ENCODE measurements around the gene FBXL2.

The FBXL2 gene

DNA sequence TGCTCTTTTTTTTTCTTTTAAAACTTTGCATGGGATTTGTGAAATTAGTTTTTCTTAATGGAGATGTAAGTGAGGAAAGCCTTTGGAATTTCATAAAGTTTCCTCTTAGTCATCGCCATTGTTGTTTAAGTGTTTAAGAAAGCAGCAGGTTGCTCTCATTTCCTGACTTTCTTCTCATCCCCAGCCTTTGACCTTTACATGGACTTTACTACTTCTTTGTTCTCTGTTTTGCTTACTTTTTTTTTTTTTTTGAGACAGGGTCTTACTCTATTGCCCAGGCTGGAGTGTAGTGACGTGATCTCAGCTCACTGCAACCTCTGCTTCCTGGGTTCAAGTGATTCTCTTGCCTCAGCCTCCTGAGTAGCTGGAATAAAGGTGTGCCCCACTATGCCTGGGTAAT lies 38.6 kb downstream of the FBXL2 start:
- peak; percentile 60 for DNase-seq (ENCODE audit: low read depth)

DNA sequence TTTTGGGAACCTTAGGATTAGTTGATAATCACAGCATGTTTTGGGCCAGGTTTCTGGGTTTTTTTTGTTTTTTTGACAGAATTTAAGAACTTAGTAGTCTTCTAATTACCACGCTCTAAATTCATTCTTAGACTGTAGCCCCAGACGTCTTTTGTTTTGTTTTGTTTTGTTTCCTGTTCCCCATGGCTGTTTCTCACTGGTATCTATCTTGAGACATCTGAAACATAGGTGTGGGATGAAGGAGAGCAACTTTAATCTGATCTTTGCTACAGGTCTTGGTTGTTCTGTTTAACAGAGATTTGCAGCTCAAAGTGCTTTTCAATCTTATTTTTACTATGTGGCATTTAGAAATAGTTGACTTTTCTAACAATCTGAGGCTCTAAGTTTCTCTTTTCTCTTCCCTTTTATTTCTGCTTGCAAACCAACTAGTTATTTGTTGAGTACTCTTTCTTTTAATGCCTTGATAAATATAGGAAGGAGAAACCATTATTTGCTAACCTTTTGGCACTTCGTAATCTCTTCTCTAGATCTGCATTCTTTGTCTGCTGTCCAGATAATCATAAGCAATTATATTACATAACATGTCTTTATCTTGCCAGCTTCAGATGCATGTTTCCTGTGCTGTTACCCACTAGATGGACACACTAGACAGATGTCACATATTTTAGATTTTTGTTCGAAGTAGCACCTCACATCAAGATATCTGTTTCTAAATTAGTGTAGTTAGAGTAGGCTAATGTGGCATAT lies 40.9 kb downstream of the FBXL2 start:
- peak; percentile 36 for DNase-seq (ENCODE audit: low read depth)

DNA sequence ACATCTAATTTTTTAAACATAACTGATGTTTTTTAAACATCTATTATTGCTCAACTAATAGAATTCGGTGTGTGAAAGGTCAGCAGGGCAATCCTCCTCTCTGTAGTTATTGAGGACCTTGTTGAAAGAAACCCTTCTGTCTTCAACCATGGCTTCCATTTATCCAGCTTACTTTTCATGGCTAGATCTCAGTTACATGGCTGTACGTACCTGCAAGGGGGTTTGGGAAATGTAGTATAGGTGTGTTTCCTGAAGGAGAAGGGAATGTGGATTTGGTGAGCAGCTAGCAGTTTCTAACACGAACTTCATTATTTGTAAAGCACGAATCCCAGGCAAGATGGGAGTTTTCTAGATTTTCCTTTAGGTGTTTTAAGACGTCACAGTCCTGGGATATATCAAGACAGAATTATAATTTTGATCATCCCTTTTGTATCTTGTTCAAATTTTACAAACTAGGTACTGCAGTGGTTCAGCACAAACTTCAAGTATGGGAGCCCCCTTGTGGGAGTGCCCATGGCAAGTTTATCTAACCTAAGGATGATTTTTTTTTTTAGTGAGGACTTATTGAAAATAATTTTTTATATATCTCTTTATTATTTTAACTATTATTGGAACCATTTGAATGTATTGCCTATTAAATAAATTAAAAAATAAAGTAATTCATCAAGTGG lies 41.6 kb downstream of the FBXL2 start:
- no peak for DNase-seq (ENCODE audit: low read depth)

DNA sequence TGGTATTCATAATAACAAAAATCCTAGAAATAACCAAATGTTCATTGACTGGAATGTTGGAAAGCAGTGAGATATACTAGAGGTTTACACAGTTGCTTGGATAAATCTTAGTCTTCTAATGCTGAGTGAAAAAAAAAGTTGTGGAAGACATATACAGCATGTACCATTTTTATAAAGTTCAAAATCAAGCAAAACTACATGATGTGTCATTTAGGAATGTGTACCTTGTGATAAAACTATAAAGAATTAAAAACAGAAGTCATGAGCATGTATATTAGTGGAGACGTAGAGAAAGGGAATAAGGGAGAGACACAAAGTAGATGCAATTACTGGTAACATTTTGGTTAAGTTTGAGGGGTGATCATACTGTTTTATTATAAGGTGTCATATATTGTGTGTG lies 45.2 kb downstream of the FBXL2 start:
- no peak for DNase-seq (ENCODE audit: low read depth)

GRCh38 chr3:33331414-33331813 lies 54.2 kb downstream of the FBXL2 start:
- peak; percentile 31 for DNase-seq (ENCODE audit: low read depth)

DNA sequence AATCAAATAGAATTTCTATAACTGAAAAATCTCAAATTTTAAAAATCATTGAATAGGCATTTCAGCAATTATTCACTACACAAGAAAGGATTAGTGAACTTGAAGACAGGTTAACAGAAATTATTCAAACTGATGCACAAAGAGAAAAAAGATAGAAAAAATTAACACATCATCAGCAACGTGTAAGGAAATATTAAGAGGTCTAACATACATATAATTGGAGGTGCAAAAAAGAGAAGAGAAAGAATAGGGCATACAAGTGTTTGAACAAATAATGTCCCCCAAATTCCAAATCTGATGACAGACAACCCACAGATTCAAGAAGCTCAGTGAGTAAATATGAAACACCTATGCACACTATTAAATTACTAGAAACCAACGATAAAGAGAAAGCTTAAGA lies 57.1 kb downstream of the FBXL2 start:
- DNase-seq (ENCODE audit: low read depth), result no peak

DNA sequence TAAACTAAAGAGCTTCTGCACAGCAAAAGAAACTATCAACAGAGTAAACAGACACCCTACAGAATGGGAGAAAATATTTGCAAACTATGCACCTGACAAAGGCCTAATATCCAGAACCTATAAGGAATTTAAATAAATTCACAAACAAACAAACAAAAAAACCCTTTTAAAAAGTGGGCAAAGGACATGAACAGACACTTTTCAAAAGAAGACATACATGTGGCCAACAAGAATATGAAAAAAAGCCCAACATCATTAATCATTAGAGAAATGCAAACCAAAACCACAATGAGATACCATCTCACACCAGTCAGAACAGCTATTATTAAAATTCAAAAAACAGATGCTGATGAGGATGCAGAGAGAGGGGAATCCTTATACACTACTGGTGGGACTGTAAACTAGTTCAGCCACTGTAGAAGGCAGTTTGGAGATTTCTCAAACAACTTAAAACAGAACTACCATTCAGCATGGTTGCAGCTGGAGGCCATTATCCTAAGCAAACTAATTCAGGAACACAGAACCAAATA lies 61.8 kb downstream of the FBXL2 start:
- DNase-seq (ENCODE audit: low read depth), result peak; percentile 20

DNA sequence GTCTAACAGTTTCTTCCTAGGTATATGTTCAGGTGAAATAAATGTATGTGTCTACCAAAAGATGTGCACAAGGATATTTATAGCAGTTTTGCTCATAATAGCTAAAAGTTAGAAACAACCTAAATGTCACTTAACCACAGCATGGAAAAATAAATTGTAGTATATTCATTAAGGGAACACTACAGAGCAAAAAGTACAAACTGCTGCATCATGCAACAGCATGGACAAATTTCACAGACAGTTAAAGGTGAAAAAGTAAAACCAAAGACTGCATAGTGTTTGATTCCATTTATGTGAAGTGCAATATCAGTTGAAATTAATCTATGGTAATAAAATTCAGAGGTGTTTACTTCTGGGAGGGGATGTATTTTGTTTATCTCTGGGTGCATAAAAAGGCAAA lies 62.5 kb downstream of the FBXL2 start:
- DNase-seq (ENCODE audit: low read depth), result no peak

DNA sequence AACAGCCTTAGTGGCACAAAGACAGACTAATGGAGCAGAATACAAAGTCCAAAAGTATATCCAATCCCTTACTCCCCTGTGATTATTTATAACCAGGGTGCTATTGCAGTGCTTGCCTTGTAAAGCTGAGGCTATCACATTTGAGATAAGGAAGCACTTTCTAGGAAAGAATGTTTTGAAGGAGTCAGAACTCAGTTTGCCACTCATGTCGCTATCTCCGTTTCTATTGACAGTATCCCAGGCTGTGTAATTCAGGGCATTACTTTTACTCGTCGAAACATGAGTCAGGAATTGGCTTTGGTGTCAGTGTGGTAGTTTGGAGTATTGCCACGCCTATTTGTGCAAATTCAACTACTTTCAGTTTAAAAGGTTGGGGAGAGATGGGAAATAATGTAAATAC lies 78.4 kb downstream of the FBXL2 start:
- peak; percentile 41 for DNase-seq (ENCODE audit: low read depth)

DNA sequence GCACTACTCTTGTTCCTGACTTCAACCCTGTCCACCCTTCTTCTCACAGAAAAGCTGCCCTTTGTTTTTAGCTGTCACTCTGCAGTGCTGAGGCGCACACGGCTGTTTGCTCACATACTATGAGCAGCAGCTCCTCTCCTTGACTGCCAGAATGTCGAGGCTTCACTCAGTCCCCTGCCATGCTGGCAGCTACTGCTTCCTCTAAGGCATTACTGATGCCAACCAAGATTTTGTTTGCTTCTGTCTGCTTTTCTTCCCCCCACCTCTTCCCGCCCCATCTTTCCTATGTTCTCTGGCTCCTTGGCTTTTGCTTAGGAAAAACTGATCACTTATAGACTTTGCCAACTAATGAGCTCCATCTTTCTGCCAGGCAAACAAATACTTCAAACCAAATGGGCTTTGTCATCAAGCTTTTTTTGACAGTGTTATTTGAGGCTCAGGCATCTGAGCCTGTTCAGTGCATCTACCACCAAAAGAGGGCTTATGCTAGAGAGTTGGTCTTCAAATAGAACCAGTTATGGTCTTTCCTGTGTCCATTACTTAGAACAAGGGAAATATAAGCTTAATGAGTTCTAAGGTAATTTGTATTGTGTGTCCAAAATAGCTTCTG lies 81.0 kb downstream of the FBXL2 start:
- DNase-seq (ENCODE audit: low read depth), result no peak

DNA sequence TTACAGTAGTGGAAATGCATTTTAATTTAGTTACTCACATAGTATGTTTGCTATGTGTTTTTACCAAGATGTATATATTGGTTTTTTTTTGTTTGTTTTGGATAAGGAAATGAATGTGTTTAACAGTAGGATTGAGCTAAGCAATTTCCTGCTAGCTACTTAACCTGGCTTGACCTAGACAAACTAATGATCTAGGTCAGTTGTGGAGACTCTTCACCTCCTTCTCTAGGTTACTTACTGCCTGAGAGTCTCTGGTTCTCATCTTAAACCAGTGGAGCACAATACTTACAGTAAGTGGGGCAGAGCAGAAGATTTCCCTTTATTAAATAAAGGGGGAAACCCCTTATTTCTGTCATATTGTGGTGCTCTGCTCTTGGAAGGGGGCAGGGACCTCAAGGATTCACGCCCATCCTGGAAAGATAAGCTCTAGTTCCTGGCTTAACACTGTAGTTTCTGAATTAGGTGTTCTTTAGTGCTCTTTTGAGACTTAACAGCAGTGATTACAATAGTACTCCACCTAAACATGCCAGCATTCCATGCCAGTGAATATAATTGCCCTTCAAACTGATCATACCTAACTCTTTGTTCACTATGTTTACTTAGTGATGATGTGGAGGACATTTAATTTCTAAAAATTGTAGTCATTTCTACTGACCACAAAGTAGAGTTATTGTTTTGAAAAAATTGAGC lies 83.0 kb downstream of the FBXL2 start:
- DNase-seq (ENCODE audit: low read depth), result peak; percentile 56

DNA sequence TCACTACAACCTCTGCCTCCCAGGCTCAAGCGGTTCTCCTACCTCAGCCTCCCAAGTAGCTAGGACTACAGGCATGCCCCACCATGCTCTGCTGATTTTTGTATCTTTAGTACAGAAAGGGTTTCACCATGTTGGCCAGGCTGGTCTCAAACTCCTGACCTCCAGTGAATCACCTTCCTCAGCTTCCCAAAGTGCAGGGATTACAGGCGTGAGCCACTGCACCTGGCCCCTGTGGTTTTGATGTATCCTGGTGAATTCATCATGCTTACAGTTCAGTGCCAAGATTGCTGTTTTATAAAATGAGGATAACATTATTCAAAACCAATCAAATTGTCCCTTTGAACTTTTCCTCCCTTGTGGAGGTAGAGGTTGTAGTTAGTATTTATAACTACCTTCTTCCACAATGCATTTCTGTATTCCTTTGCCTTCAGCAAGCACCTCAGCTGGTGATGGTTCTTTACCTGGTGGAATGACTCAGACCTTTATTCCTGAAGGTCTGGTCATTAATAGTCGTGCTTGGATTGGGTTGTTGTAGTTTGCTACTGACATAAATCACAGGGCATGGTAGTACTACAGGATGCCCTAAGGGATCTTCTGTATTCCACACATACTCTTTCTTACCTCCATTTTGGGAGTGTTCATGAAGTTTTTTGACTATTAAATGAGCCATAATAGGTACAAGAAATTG lies 86.0 kb downstream of the FBXL2 start:
- DNase-seq (ENCODE audit: low read depth), result no peak

GRCh38 chr3:33364060-33364459 lies 86.8 kb downstream of the FBXL2 start:
- DNase-seq (ENCODE audit: low read depth), result no peak

GRCh38 chr3:33364531-33365128 lies 87.4 kb downstream of the FBXL2 start:
- DNase-seq (ENCODE audit: low read depth), result peak; percentile 62

DNA sequence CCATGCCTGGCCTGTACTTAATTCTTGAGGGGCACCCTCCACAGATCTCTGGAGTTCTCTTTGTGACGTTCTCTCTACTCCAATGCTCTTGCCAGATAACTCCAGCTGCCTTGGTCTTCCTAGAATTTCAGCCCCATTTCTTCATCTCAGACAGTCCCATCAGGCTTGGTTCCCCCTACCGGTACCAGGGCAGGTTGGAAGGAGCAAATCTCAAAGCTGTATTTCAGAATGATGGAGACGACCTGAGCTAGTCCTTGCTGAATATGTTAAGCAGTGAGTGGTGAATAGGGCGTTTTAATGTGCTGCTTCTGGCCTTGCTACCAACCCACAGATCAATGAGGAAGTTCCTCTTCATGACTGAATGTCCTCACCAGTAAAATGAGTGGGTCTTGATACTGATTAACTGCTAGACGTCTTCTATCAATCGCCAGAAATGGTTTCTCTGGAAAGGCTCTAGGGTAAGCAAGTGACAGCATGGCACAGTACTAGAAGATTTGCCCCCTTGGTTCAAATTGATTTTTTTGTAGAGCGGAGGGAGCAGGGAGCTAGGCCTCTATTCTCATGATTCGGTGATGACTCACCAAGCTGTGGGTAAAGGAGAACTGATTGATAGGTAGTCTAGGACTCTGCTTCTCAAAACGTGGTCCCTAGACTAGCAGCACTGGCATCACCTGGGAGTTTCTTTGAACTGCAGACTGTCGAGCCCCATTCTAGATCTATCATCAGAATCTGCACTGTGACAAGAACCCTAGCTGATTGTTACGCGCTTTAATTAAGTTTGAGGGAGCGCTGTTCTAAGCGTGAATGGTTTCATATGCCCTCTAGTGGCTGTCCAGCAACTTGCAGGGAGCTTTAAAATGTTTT lies 95.2 kb downstream of the FBXL2 start:
- peak; percentile 65 for DNase-seq (ENCODE audit: low read depth)

GRCh38 chr3:33373082-33373437 lies 95.8 kb downstream of the FBXL2 start:
- DNase-seq (ENCODE audit: low read depth), result no peak

DNA sequence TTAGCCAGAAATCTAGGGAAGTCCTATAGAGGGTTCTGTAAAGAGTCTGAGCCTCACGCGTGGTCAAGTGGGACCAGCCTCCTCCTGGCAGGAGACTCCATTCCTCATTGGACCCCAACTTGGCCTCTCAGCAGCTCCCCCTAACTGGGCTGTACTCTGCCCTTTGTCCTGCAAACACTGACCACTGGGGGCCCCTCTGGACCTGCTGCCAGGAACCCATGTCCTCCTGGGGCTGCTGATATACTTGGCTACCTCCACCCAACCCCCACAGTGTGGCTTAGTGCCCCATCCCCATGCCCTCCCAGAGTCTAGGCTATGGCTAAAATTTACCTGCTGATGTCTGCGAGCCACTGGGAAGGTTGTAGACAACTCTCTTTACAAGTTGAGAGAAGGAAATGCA lies 100.2 kb downstream of the FBXL2 start:
- DNase-seq (ENCODE audit: low read depth), result no peak

DNA sequence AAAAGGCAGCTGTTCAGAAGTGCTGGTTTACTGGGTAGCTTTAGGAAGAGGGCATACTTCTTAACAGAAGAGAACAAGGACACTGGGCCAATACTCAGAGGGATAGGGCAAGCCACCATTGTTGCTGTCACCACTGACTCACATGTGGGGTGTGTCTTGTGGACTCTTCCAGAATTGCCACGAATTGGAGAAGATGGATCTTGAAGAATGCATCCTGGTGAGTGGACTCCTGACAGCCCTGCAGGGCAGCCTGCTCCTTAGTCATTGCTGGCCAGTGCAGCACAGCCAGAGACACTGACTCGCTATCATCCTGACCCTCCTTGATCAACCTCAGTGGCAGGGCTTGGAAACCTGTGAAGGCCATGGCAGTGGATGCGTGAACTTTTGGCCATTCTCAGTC lies 100.7 kb downstream of the FBXL2 start:
- DNase-seq (ENCODE audit: low read depth), result peak; percentile 42

- DNase-seq (ENCODE audit: low read depth), result no peak
Measured at GRCh38 chr3:33380653-33381052, 103.4 kb downstream of the FBXL2 start.

GRCh38 chr3:33383951-33384350 lies 106.7 kb downstream of the FBXL2 start:
- no peak for DNase-seq (ENCODE audit: low read depth)

GRCh38 chr3:33385423-33385822 lies 108.2 kb downstream of the FBXL2 start:
- no peak for DNase-seq (ENCODE audit: low read depth)
